Astrocyte (in vitro differentiated cells and primary cell): ENCODE data around the gene PRXL2B.

Experiments used
- CTCF ChIP-seq: IDR thresholded peaks from 2 replicates; pipeline ENCODE4 v1.5.1; 2011; ENCODE audit warnings: low read depth, mild to moderate bottlenecking, inconsistent platforms, low read length, moderate library complexity; ENCODE audit not compliant: insufficient read depth
- EZH2 ChIP-seq: IDR thresholded peaks from 2 replicates; pipeline ENCODE4 v1.6.1; 2012; ENCODE audit warnings: mild to moderate bottlenecking, low read length, inconsistent platforms; ENCODE audit not compliant: insufficient read depth

GRCh38 chr1:2591581-2592261 is 5.1 kb downstream of the PRXL2B start:
- TF ChIP-seq EZH2 (no peak), CTCF (no peak)
